ENCODE measurements around the gene CNTNAP2. TPM values are rescaled to one million over a fixed set of nuclear protein-coding genes. Genes with fewer than 3 reads are reported as not detected.

CNTNAP2 gene
- total and polyA plus RNA-seq, 2 of the 4 experiments (the other 2 are of a cell fraction), result not detected

GRCh38 chr7:147651601-147652000, 1535.0 kb downstream of the CNTNAP2 start:
- no peak overlapping the region for H3K4ac ChIP-seq (ENCODE audit: low read depth, low read length)
- no peak overlapping the region for H2BK120ac ChIP-seq (ENCODE audit: low read depth, low read length)
- no peak overlapping the region for H3K27ac ChIP-seq (ENCODE audit: insufficient read depth, low read length)
- no peaks in the 10 kb centered on the region for H3K4me1 ChIP-seq (ENCODE audit: control insufficient read depth, insufficient read depth, low read length)
- dilution Hi-C loops (cut with HindIII; ENCODE audit: low sequenced_read_pairs, unreplicated experiment), result no loop called here
- intact Hi-C loops (cut with micrococcal nuclease), result no loop called here
- H4K20me1 ChIP-seq (ENCODE audit: insufficient read depth, low read length), result no peaks in the 10 kb centered on the region
- no peak overlapping the region for H2AK5ac ChIP-seq (ENCODE audit: low read depth, low read length)
- no peaks in the 10 kb centered on the region for H3K27me3 ChIP-seq (ENCODE audit: control insufficient read depth, insufficient read depth, low read length)
- H2AFZ ChIP-seq (replicated peaks; ENCODE audit: low read length, poor library complexity), result no peak overlapping the region
- H3K14ac ChIP-seq (replicated peaks; ENCODE audit: low read depth, low read length), result no peak overlapping the region
- no peak overlapping the region for H2AK9ac ChIP-seq (replicated peaks; ENCODE audit: low read depth, low read length, poor library complexity)
- no peak overlapping the region for H3K23ac ChIP-seq (ENCODE audit: low read depth, low read length)
- no peak overlapping the region for H2BK15ac ChIP-seq (ENCODE audit: low read depth, low read length)
- H2BK20ac ChIP-seq (ENCODE audit: low read depth, low read length), result no peak overlapping the region
- no peak overlapping the region for H3K4me3 ChIP-seq (ENCODE audit: insufficient read depth, low read depth, low read length)
- H3K9me3 ChIP-seq (ENCODE audit: control insufficient read depth, insufficient read depth, low read length), result peaks cover under 1% of the 10 kb centered on the region; the same call in 1 of the 2 replicates
- no peak for TF ChIP-seq CHD1 (IDR thresholded peaks at IDR 0.05; ENCODE audit: low read depth, low read length)
- TF ChIP-seq MAFK (IDR thresholded peaks at IDR 0.05; ENCODE audit: low read depth, low read length), result no peak
- no peak for TF ChIP-seq NFE2L2 (IDR thresholded peaks at IDR 0.05; ENCODE audit: low read depth, low read length)
- no peak for TF ChIP-seq SMC3 (IDR thresholded peaks at IDR 0.05; ENCODE audit: low read depth, low read length)
- no peak for TF ChIP-seq RFX5 (IDR thresholded peaks at IDR 0.05; ENCODE audit: low read depth, low read length)
- no peaks in the 10 kb centered on the region for H3K36me3 ChIP-seq (ENCODE audit: control insufficient read depth, insufficient read depth, low read length)
- in situ Hi-C loops (cut with MboI; ENCODE audit: low sequenced_read_pairs), result no loop called here
- no peak overlapping the region for H3K9ac ChIP-seq (ENCODE audit: low read depth, low read length)
- BruUV-seq (replicated peaks), result no TSS peak
- H2BK5ac ChIP-seq (ENCODE audit: low read depth, low read length, poor library complexity, severe bottlenecking), result no peak overlapping the region
- H3K79me1 ChIP-seq (ENCODE audit: low read depth in 1 of 2, low read length in 2 of 2), result no peaks in the 10 kb centered on the region
- no peak overlapping the region for H3K4me2 ChIP-seq (ENCODE audit: low read depth, low read length)
- H4K5ac ChIP-seq (ENCODE audit: low read depth, low read length), result no peak overlapping the region
- no peaks in the 10 kb centered on the region for H3K9me1 ChIP-seq (ENCODE audit: insufficient read depth, low read length)
- H3K56ac ChIP-seq (ENCODE audit: extremely low read depth, insufficient read depth, low read length), result no peak overlapping the region
- no CpG with 5 or more reads among the region's 1 CpG for WGBS, 2 experiments (ENCODE audit: extremely low coverage in 2 of 2, insufficient read length in 1 of 2)
- no peak overlapping the region for H4K8ac ChIP-seq (ENCODE audit: low read depth in 2 of 2, low read length in 2 of 2)
- no peak overlapping the region for H4K91ac ChIP-seq (ENCODE audit: insufficient read depth, low read depth, low read length)
- ATAC-seq (ENCODE audit: low read depth) (no peak), DNase-seq (no peak)
- POLR2A ChIA-PET (ENCODE audit: unreplicated experiment), result no interaction called here
- no peak overlapping the region for H3K18ac ChIP-seq (ENCODE audit: low read depth, low read length)
- CTCF ChIA-PET, result no interaction called here
